ENCODE data around the gene IFIT1. TPM values are rescaled to one million over a fixed set of nuclear protein-coding genes. Genes with fewer than 3 reads are reported as not detected.
A peak's percentile ranks its signal among the peaks of the same experiment; 100 is the strongest.
"Not testable (repeated sequence)": the region's sequence is repeated elsewhere in the genome, so short reads cannot be mapped to it uniquely, and the experiment has no call there.

Gene IFIT1
- total RNA-seq, 4 donors from 2014 or later: 3.3 to 9.3 (median 6.8) TPM

GRCh38 chr10:89395141-89395540, 2.7 kb downstream of the IFIT1 start:
- Histone ChIP-seq H3K27me3 (no peaks in the 10 kb centered on the region), H3K36me3 (no peaks in the 10 kb centered on the region), H3K9me3 (no peaks in the 10 kb centered on the region), H3K4me3 (no peak overlapping the region), H3K27ac (no peak overlapping the region), H3K4me1 (peaks cover 0 to 24% (median 7%) of the 10 kb centered on the region in 4 donors)
- TF ChIP-seq POLR2A (IDR thresholded peaks at IDR 0.05) (no peak), CTCF (IDR thresholded peaks at IDR 0.05) (no peak)
- no peak for DNase-seq

GRCh38 chr10:89398003-89398749, 5.8 kb downstream of the IFIT1 start:
- no peak overlapping the region for H3K4me3 ChIP-seq
- H3K27ac ChIP-seq: peak overlapping the region in 2 of 4 donors; percentile 25 to 43
- H3K9me3 ChIP-seq: no peaks in the 10 kb centered on the region
- peak in 1 of 6 experiments; percentile 1 for TF ChIP-seq CTCF (IDR thresholded peaks at IDR 0.05)
- no peak for TF ChIP-seq POLR2A (IDR thresholded peaks at IDR 0.05)
- peaks cover 0 to 11% (median 3%) of the 10 kb centered on the region in 4 donors for H3K4me1 ChIP-seq
- no peaks in the 10 kb centered on the region for H3K36me3 ChIP-seq
- no peaks in the 10 kb centered on the region for H3K27me3 ChIP-seq
- DNase-seq: peak in 1 of 3 donors; percentile 52

GRCh38 chr10:89399956-89400355, 7.5 kb downstream of the IFIT1 start:
- no peak for TF ChIP-seq CTCF (IDR thresholded peaks at IDR 0.05)
- TF ChIP-seq POLR2A (IDR thresholded peaks at IDR 0.05): no peak
- Histone ChIP-seq H3K27ac (no peak overlapping the region), H3K9me3 (no peaks in the 10 kb centered on the region), H3K4me1 (no peaks in the 10 kb centered on the region), H3K36me3 (no peaks in the 10 kb centered on the region), H3K4me3 (no peak overlapping the region), H3K27me3 (no peaks in the 10 kb centered on the region)
- DNase-seq: no peak

- Histone ChIP-seq H3K27me3 (no peaks in the 10 kb centered on the region), H3K36me3 (no peaks in the 10 kb centered on the region), H3K9me3 (no peaks in the 10 kb centered on the region), H3K27ac (no peak overlapping the region), H3K4me3 (no peak overlapping the region), H3K4me1 (no peaks in the 10 kb centered on the region)
- no peak for DNase-seq
- TF ChIP-seq CTCF (IDR thresholded peaks at IDR 0.05) (no peak), POLR2A (IDR thresholded peaks at IDR 0.05) (no peak)
Observed at GRCh38 chr10:89403043-89403442, 10.6 kb downstream of the IFIT1 start.

GRCh38 chr10:89404104-89405047, 12.0 kb downstream of the IFIT1 start:
- Histone ChIP-seq H3K27ac (no peak overlapping the region), H3K4me3 (no peak overlapping the region), H3K9me3 (no peaks in the 10 kb centered on the region), H3K4me1 (no peaks in the 10 kb centered on the region), H3K36me3 (no peaks in the 10 kb centered on the region), H3K27me3 (no peaks in the 10 kb centered on the region)
- DNase-seq: no peak
- TF ChIP-seq POLR2A (IDR thresholded peaks at IDR 0.05) (no peak), CTCF (IDR thresholded peaks at IDR 0.05) (no peak)

GRCh38 chr10:89406178-89406577, 13.8 kb downstream of the IFIT1 start:
- not testable (repeated sequence) for DNase-seq, H3K27me3 ChIP-seq, H3K4me3 ChIP-seq, H3K4me1 ChIP-seq, H3K9me3 ChIP-seq, H3K36me3 ChIP-seq, H3K27ac ChIP-seq

GRCh38 chr10:89407792-89408191, 15.4 kb downstream of the IFIT1 start:
- DNase-seq, H3K27me3 ChIP-seq, H3K4me1 ChIP-seq, H3K4me3 ChIP-seq, H3K9me3 ChIP-seq, H3K36me3 ChIP-seq, H3K27ac ChIP-seq: not testable (repeated sequence)

- not testable (repeated sequence) for H3K4me3 ChIP-seq, H3K27ac ChIP-seq, H3K36me3 ChIP-seq, DNase-seq, H3K4me1 ChIP-seq, H3K9me3 ChIP-seq, H3K27me3 ChIP-seq
Observed at GRCh38 chr10:89409282-89409681, 16.9 kb downstream of the IFIT1 start.

- H3K4me1 ChIP-seq, H3K4me3 ChIP-seq, H3K9me3 ChIP-seq, DNase-seq, H3K27ac ChIP-seq, H3K36me3 ChIP-seq, H3K27me3 ChIP-seq: not testable (repeated sequence)
Observed at GRCh38 chr10:89410551-89410950, 18.1 kb downstream of the IFIT1 start.

Measured in Peyer's patch (tissue), 4 donors.